HT-29 (cell line): ENCODE data around the gene TOX4. TPM values are rescaled to one million over a fixed set of nuclear protein-coding genes. Genes with fewer than 3 reads are reported as not detected.

Experiments
- DNase-seq: peaks from one replicate; pipeline ENCODE4 v3.0.0-alpha.2; 2015; ENCODE audit warnings: low spot score
- total RNA-seq: library from RNA; depleted of rRNA; stranded (reverse); fragments of >200 nt; shearing (Covaris generic); gene quantifications from 2 replicates; pipeline ENCODE4 v1.2.3, GENCODE V29; 2014

Gene TOX4
- total RNA-seq, 1 experiment from 2014 or later, result 20.3 TPM

DNA sequence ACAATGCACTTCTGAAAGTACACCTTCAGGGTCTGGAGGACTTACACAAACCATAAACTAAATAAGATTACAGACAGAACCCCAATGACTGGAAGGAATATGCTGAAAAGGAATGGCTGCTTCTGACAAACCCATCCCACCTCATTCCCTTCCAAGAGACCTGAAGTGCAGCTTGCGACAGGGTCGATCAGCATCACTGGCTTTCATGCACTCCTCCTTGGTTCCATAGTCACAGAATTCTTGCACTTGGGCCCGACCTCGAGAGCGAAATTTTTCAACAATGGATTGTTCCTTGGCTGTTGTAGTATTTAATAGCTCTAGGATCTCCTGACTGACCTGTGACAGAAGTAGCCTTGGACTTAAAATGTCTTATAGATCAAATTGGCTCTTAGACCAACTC lies 24.6 kb downstream of the TOX4 start:
- DNase-seq, result no peak

DNA sequence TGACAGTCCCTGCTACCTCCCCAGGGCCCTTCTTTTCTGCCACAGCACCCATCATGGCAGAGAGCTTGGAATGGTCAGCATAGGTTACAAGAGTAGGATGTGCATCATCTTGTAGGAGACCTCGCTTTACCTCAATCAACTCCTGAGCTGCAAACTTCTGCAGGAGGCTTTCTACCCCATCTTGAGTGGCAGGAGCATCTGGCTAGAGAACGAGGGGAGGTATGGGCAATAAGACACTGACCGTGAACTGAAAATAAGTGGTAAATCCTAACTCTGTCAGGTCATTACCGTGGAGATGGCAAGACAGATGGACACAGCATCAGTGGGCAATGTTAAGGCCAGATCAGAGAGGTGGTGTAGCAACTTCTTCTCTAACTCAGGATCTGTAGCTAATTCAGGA lies 26.4 kb downstream of the TOX4 start:
- DNase-seq, result no peak

DNA sequence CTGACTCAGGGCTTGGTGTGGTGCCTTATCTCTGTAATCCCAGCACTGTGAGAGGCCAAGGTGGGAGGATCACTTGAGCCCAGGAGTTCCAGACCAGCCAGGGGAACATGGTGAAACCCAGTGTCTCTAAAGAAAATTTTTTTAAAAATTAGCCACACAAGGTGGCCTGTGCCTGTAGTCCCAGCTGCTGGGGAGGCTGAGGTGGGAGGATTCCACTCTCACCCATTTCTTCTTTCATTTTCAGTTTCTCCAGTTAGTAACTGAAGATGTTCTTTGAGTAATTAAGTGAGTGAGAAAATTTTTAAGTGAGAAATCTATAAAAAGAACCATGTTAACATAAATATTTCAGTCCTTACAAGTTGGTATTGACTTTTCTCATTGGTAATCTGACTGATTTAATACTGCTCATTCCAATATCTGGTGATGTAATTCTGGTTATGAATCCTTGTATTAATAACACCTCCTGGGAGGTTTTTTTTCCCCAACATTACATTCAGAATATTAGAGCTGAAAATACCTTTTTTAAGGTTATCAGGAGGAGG lies 28.1 kb downstream of the TOX4 start:
- no peak for DNase-seq

DNA sequence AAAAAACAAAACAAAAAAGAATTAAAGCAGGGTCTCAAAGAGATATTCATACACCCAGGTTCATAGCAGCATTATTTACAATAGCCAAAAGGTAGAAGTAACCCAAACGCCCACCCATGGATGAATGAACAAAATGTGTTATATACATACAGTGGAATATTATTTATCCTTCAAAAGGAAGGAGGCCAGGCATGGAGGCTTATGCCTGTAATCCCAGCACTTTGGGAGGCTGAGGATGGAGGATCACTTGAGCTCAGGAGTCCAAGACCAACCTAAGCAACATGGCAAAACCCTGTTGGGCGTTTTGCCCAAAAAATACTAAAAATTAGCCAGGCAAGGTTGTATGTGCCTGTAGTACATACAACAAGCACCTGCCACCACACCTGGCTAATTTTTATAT lies 29.6 kb downstream of the TOX4 start:
- DNase-seq, result no peak

DNA sequence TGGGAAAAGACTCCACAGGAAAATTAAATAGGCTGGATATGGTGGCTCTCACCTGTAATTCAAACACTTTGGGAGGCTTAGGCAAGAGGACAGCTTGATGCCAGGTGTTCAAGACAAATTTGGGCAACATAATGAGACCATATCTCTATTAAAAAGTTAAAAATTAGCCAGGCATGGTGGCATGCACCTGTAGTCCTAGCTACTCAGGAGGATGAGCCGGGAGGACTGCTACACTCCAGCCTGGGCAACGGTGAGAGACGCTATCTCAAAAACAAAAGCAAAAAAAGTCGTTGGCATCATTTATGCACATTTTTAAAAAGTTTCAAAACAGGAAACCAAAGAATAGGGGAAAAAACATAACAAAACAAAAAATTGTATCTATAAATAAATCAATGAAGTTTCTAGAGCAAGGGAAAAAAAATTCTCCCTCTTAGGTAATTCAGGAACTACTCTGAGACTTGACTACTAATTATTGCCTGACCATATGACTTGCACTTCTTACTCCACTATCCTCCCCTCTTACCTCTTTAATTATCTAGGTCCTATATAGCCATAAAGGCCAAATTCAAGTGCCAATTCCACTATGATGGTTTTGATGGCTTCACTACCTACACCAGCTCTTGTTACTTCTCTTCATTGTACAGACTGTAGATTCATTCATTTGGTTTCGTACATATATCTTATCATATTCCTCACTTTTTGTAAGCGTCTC lies 32.6 kb downstream of the TOX4 start:
- no peak for DNase-seq

DNA sequence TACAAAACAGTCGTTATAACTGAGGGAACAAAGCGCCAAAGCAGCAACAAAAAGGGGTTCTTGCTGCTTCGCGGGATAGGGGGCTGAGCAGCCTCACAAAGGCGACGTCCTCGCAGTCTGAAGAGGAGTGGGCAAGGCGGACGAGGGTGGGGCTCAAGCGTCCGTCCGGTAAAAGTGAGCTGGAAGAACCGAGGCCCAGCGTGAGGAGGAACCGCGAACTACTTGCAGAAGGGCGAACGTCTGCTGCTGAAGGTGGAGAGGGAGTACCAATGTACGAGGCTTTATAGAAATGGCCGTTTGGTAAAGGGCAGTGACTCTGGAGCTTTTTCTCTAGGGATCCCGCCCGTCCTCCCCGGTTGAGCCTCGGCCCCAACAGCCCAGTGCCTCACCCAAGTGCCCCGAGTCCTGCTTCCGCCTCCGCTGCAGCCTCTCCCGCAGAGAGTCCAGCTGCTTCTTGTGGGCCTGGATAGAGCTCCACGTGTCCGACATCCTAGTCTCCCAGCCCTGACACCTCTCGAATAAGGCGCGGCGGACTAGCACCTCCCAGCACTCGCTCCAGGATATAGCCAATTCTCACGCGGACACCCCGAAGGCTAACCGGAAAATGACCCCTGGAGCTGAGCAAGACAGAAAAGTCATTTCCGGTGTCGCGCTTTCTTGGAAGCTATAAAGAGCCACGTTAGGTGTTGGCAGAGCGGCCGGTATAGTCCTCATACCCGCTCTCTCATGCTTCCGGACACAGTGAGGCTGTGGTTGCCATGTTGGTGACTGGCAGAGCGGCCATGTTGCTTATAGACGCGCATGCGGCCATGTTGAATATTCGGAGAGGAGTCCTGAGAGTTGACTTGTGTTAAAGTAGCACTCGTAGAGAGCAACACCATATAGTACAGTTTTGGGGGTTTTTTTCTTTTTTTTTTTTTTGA lies 34.0 kb downstream of the TOX4 start, which contains the start of gene METTL3:
METTL3 (minus strand) TSS at position 606 of the 923 bp plus-strand sequence; CDS start at position 489, 117 bp downstream.
- peak; percentile 96 for DNase-seq

DNA sequence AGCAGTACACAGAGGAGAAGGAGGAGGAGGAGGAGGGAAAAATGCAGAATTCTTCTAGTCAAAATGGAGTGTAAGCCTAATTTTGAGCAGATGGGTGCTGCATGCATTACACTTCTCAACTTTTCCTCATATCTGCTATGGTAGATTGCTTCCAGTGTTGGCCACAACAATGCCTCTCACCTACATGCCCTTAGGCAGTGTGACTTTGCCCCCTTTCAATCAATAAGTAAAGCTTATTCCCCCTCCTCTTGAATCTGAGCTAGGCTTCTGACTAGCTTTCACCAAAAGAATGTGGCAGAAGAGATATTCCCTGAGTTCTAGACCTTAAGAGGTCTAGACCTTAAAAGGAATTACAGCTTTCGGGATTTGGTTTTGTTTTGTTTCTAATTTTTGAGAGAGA lies 37.3 kb downstream of the TOX4 start:
- no peak for DNase-seq

DNA sequence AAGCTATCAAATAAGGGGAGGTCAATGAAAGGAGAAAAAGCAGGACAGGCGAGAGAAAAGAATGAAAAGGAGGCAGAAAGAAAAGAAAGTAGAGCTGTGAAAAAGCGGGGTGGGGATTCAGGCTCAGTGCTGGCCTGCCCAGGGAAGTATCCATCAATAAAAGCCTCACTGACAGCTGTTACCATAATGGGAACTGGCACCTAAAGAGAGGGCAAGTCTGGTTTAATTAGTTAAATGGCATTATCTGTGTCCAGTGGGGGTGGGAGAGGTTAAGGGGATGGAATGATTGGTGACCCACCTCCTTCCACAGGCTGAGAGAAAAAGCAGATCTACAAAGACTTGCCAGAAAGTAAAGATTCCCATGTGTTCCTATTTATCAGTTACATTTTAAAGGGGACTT lies 41.7 kb downstream of the TOX4 start:
- no peak for DNase-seq

DNA sequence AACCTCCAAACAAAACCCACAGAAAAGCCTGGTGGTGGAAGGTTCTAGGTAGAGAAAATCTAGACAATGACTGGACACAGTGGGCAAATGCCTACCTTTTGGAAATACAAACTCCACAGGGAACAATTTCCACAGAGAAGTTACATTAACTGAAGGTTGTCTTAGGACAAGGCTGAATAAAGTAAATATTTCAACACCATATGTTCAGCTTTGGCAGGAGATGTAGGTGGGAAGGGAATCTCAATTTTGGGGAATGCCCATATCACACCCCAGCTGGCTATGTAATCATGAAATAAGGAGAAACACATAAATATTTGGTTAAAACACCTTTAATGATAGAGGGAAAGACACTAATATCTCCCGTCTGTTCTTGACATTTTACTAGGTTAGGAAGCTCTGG lies 43.8 kb downstream of the TOX4 start:
- DNase-seq, result no peak

DNA sequence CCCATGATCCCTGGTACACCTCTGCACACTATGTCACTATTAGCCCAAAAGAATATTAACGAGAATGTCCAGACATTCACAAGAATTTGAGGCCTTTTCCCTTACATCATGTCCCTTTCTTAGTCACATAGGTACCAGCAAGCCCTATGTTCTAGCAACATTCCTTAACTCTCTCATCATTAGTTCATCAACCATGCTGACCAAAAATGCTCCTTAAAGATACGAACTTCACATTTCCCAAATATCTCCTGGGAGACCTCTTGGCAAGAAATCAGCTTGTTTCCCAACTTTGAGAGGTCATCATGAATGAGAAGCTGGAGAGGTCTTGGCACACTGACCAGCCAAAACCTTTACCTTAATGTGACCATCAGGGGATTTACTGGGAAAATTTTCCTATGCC lies 44.5 kb downstream of the TOX4 start:
- DNase-seq, result no peak

DNA sequence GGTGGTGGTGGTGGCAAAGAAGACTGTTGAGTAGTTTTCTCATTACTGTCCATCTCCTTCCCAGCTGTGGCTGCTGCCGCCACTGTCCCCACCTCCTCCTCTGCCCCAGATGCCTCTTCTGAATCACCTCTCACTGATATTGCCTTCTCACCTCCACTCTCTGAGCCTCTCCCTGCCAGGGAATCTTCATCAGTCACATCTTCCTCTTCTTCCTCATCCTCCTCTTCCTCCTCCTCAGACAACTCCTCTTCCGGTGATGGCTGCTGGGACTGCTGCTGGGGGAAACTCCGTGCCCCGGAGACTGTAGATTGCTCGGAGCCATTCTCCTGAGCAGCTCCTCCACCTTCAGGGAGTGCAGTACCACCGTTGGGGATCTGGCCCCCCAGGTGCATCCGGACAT lies 46.2 kb downstream of the TOX4 start:
- DNase-seq, result no peak

DNA sequence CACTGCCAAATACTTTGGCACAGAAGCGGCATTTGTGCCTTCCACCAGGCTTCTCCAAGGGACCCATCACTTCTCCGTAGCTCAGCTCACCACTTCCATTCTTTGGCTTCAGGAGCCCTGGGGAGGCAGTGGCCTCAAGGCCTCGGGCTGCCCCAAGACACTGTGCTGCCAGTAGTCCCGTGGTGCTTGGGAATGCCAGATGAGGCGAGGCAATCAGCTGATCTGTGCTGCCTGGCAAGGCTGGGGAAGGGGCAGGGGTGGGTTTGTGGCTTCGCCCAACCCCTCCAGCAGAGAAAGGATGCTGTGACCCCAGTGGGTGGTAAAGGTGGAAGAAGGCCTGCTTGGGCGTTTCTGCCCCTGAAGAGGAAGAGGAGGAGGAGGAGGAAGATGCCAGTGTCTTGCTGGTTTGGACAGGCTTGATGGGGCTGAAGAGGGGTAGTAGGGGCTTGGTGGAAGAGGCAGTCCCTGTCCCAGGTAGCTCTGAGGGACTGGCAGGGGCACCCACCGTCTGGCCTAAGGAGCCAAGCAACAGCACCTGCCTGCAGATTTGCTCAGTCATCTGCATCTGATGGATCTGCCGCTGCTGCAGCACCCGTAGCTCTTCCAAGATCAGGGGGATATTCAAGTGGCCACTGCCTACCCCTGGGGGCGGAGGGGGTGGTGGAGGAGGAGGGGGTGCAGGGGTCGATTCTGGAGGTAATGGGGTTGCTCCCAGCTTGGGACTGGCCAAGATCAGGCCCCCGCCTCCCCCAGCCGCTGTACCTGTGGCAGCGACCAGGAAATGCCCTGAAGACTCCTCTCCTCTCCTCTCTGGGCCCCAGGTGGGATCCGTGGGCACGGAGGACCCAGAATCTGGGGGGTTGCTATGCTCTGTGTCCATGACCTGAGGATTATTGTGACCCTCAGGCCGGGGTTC lies 47.8 kb downstream of the TOX4 start:
- DNase-seq, result no peak

DNA sequence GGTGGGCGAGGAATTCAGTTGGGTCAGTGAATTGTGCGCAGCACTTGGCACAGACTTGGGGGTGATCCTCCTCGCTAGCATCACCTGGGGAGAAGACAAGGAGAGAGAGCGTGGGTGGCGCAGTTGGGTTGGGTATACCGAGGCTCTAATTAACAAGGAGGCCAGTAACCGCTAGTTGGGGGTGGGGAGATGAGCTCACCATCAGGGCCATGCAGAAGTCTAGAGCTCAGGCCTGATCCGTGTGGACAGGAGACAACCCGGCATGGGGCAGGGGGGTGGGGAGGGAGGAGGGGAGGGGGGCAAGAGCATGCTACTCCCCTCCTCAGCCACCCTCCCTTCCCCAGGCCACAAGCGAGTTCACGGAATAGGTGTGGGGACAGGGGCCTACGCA lies 48.6 kb downstream of the TOX4 start:
- DNase-seq, result no peak

DNA sequence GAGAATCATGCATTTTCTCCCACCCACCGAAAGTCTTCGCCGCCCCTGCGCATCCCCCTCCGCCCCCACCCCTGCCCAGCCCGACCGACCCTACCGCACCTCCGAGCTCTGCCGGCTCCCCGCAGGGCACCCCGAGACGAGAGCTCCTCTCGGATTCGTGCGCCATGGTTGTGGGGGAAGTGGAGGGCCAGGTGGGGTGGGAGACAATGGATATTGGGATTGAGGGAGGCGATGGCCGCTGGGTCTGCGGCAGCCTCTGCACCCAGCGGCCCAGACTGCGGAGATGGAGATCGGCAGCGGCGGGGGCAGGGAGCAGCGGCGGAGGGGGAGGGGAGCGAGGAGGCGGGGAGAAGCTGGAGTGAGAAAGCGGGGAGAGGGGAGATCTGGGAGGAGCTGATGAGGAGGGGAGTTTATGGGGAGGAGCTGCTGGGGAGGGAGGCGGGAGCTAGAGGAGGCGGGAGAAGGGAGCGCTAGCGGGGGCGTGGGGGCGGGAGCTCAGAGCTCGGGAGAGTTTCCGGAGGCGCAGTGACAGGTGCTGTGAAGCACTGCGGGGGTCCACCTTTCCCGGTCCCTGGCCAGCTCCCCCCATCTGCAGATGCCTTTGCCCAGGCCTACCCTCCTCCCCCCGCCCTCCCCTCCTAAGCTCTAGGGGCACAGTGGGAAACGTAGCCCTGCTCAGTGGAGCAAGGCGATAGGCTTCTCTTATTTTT lies 49.1 kb downstream of the TOX4 start, which contains the start of gene SALL2:
SALL2 (minus strand) TSS at position 385 of the 710 bp plus-strand sequence; CDS start at position 166, 219 bp downstream.
- no peak for DNase-seq

DNA sequence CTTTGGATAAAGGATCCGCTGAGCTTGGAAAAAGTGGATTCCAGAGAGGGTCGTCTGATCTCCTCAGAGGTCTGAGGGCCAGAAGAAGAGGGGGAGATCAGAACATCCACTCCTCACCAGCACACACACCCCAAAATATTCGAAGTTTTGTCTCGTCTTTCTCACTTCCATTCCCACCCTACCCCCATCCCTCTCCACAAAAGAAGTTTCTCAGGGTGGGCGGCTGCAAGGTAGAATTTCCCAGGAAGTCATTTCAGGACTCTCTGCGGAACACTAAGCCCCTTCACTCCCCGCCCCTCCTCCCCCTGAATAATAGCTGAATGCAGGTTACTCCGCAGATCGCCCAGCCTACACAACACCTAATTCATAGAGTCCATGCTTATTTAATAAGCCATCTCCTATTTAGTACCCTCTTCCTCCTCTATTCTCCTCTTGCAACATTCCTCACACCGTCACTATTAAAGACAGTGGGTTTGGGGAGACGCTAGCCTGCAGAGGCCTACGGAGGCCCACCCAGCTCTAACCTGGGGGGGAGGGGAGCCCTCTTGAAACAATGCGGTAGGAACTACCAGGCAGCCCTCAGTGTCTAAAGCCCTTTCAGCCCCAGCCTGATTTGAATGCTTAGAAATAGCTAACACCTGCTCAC lies 49.8 kb downstream of the TOX4 start:
- DNase-seq, result no peak

DNA sequence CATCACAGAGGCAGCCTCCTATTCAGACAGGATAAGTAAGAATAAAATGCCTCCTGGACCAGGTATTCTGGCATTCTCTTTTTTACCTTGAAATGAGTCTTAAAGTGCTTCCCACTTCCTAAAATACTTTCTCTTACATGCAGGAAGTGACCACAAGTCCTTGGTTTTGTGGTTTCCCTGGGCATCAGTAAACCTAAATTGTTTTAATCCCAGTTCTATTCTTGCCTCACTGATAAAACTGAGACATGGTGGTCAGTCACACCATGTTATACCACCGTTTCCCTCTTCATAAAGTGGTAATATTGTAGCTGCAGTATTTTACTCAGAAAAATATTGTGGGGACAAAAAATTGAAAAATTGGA lies 50.3 kb downstream of the TOX4 start:
- no peak for DNase-seq

DNA sequence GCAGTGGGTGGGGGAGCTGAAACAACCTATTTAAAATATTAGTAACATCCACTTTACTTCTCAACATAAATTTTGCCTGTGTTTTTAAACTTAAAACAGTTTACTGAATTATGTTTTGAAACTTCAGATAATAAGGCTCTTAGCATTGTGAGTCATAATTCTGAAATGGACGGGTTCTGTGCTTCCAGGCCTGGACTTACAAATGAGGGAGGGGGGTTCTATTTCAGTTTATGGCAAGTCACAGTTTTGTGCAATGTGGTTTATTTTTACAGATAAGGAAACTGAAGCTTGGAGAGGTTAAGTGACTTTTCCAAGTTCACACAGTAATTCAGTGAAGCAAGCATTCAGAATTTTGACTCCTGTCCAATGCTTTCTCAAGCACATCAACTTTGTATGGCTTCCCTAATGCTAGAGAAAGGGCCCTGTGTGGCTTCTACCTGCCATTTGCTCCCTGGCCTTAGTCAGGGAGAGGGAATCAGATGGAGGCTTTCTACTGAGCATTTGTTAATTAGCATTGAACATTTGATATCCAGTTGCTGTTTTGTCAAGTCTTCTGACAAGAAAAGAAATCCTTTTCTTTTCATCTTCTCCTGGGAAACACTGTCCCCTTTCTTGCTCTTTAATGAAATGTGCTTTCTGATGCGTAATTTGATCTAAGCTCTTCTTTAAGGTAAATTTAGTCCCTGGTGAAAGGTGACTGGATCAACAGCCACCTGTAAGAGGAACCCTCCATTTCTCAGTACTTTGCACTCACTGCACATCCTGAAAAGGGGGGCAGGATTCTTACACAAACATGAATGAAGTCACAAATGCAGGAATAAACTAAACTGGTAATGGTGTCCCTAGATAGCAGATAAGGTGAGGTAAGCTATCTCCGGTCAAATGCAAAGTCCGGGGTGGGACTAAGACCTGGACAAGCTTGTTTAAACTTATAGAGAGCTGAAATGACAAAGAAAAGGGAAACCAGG lies 51.7 kb downstream of the TOX4 start:
- no peak for DNase-seq

DNA sequence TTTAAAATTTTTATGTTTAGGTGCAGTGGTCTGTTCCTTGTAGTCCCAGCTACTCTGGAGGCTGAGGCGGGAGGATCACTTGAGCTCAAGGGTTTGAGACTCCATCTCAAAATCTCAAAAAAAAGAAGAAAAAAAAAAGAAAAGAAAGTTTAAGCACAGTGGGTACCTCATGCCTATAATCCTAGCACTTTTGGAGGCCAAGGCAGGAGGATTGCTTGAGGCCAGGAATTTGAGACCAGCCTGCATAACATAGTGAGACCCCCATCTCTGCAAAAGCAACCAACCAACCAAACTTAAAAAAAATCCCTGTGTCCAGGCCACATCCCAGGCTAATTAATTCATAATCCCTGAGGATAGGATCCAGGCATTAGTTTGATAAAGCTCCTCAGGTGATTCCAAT lies 52.5 kb downstream of the TOX4 start:
- no peak for DNase-seq

DNA sequence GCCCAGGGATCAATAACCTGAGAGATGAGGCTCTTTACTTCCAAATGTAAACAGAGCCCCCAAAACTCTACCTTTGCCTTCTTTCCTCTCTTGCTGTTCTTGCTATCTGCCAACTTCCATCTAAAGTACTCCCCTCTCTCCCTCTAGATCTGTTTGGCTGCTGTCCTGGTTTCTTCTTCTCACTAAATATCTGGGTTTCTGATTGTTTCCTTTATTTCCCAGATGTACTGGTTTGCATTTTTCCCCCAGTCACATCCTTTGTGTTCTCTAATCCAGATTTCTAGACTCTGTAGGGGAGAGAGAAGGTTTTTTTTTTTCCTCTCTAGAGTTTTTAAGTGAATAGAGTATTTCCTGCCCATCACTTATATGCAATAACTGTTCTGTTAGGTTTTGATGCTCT lies 56.3 kb downstream of the TOX4 start:
- no peak for DNase-seq
